HG03571 (cell line): ENCODE data around the gene SNRNP35.
"Not testable (repeated sequence)": the region's sequence is repeated elsewhere in the genome, so short reads cannot be mapped to it uniquely, and the experiment has no call there.

ENCODE experiments used
- ATAC-seq: cut with Tn5 transposase; IDR thresholded peaks from one replicate; pipeline ENCODE4 v1.9.1; 2021; ENCODE audit not compliant: unreplicated experiment

SNRNP35 gene

DNA sequence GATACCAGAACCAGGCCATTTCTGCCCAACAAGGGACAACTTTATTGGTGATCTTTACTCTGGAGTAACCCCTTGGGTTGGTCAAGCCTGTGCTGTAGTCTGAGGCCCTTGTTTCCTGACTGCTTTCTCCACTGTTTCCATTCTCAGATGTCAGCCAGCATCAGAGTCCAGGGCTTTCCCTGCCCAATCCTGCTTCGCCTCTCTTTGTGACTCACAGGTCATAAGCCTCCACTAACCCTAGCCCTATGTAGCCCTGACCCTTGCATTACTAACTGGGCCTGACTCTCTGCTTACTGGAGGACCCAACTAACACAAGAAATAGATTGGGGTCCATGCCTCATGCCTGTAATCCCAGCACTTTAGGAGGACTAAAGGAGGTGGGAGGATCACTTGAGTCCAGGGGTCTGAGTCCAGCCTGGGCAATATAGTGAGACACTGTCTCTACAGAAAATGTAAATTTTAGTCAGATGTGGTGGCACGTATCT, 8.6 kb upstream of the SNRNP35 start:
- ATAC-seq, result no peak

GRCh38 chr12:123449856-123450255, 8.1 kb upstream of the SNRNP35 start:
- no peak for ATAC-seq

- ATAC-seq, result no peak
Measured at GRCh38 chr12:123450636-123451035, 7.3 kb upstream of the SNRNP35 start.

DNA sequence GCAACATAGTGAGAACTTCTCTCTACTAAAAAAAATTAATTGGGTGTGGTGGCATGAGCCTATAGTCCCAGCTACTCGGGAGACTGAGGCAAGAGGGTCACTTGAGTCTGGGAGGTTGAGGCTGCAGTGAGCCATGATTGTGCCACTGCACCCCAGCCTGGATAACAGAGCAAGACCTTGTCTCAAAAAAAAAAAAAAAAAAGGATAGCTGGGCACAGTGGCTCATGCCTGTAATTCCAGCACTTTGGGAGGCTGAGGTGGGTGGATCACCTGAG, 5.7 kb upstream of the SNRNP35 start:
- ATAC-seq, result not testable (repeated sequence)

GRCh38 chr12:123453165-123453564, 4.8 kb upstream of the SNRNP35 start:
- no peak for ATAC-seq

- ATAC-seq, result not testable (repeated sequence)
Measured at GRCh38 chr12:123463174-123463573, 5.2 kb downstream of the SNRNP35 start.

- ATAC-seq, result no peak
Measured at GRCh38 chr12:123465084-123465483, 7.1 kb downstream of the SNRNP35 start.

GRCh38 chr12:123468786-123469185, 10.8 kb downstream of the SNRNP35 start:
- ATAC-seq, result peak; percentile 91

- ATAC-seq, result no peak
Measured at GRCh38 chr12:123469978-123470377, 12.0 kb downstream of the SNRNP35 start.

DNA sequence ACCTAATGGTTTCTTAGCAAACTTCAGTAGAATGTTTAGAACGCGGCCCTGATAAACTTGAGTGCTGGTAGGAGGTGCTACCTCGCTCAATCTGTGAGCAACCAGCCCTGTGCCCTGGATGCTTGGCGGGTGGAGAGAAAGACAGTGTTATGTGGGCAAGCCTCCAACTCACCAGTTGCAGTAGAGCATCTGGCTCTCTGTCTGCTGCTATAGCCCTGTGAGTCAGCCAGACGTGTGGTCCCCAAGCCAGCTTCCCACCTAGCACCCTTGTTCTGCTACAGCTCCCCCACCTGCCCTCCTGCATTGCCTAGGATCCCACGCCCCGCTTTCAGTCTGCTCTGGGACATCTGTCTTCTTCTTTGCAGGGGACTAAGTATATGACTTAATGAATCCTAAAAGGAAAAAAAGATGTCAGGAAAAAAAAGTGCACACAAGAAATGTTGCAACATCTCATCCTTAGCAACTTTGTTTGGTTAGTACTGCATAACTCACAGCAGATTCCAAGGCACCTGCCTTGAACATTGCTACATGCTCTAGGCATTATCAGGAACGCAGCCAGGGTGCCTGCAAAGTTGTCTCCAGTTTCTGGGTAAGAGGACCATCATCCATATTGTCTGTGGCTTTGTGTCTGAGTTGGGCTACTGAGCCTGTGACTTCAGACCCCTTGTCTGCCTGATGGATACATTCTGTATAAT, 13.6 kb downstream of the SNRNP35 start:
- ATAC-seq, result no peak

DNA sequence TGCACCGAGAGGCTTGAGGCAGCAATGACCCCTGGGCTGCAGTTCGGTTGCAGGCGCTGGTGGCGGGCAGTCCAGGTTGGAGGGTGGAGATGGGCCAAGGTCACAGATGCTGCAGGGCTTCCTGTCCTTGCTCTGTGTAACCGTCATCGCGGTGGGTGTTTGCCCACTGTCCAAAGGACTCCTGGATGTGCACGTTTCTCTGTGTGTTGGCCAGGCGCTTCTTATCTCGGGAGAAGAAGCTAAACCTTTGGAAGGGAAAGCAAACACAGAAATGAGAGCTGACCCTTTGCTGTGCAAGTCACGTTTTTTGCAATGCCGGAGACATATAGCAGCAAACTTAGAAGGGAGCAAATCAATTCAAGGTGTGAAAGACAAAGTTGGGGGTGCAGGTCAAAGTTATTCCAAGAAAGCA, 14.5 kb downstream of the SNRNP35 start:
- no peak for ATAC-seq

GRCh38 chr12:123474485-123475245, 16.7 kb downstream of the SNRNP35 start:
- ATAC-seq, result no peak

DNA sequence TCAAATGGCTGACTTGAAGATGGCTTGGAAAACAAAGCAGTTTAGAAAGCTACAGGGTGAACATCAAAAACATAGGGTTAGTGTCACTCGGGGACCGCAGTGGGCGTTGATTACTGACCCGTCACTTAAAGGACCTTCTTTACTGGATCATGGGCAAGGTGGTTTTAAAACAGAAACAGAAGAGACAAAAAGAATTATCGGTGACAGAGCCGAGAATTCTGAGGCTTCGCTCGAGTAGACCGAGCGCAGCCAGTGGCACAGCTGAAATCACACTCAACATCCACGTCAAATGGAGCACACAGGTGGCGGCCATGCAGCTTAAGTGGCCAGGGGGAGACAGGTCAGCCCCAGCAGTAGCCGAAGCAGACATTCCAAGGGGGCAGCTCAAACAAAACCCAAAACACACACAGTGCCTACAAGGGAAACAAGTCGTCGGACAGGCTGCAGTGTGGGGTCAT, 17.3 kb downstream of the SNRNP35 start:
- no peak for ATAC-seq

DNA sequence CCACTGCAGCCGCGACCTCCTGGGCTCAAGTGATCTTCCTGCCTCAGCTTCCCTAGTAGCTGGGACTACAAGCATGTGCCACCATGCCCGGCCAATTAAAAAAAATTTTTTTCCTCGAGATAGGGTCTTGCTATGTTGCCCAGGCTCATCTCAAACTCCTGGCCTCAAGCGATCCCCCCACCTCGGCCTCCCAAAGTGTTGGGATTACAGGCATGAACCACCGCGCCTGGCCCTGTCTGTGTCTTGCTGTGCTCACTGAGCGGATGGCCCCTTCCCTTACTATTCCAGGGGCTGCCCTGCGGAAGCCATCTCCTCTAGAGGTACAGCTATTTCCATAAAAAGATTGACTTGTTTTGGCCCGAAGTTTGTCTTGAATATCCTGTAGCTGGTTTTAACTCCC, 20.1 kb downstream of the SNRNP35 start:
- no peak for ATAC-seq

GRCh38 chr12:123478762-123479161, 20.8 kb downstream of the SNRNP35 start:
- ATAC-seq, result no peak

DNA sequence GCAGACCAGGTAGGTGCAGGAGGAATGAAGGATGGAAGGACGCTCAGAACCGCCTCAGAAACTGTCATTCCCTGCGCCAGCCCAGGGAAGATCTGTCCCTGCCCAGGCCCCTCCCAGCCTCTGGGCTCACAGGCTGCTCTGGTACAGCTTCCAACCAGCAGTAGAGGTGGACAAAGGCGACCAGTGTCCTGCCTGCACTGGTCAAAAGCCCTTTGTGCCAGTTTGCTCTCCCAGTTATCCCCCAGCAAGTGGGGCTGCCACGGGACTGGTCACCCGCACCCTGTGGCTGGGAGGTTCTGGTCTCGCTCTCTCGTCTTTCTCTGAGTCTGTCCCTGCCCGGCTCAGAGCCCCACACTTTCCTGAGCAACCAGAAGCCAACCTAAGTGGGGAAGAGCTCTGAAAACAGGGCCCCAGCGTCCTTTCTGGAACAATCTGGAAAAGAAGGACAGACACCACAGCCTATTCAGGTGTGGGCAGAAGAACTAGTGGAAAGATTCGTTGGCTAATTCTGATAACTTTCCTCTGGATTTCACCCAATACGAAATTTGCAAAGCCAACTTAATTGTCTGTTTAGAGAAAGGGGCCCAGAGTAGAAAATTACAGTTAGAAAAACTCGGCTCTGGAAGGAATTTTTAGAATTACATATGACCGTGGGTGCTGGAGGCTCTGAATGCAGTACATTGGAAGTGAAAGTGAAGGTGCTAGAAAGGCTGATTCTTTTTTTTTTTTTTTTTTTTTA, 21.7 kb downstream of the SNRNP35 start:
- ATAC-seq, result no peak

DNA sequence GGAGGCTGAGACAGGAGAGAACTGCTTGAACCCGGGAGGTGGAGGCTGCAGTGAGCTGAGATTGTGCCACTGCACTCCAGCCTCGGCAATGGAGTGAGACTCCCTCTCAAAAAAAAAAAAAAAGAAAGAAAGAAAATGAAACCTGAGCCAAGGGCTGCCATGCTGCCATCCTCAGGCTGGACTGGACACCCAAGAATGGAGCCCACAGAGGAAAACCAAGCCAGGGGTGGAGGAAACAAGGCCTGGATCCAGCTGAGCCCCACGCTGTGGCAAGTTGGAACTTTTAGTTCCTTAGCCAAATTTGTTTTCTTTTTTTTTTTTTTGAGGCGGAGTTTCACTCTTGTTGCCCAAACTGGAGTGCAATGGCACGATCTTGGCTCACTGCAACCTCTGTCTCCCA, 23.3 kb downstream of the SNRNP35 start:
- not testable (repeated sequence) for ATAC-seq

DNA sequence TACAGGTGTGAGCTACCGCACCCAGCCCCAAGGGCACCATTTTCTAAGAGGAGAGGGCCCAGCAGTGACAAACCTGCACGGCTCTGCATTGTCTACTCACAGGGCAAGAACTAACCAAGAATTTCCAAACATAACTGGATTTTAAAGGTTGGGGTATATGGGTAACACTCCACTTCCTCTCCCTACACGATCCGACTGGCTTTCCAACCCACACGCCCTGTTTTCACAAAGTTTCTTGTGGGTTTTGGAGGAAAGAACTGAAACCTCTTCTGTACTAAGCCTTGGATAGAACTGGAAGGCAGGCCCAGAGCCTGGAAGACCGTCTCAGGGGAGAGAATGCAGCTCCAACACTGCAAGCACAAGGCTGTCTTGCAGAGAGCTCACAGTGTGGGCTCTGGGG, 24.9 kb downstream of the SNRNP35 start:
- ATAC-seq, result no peak

DNA sequence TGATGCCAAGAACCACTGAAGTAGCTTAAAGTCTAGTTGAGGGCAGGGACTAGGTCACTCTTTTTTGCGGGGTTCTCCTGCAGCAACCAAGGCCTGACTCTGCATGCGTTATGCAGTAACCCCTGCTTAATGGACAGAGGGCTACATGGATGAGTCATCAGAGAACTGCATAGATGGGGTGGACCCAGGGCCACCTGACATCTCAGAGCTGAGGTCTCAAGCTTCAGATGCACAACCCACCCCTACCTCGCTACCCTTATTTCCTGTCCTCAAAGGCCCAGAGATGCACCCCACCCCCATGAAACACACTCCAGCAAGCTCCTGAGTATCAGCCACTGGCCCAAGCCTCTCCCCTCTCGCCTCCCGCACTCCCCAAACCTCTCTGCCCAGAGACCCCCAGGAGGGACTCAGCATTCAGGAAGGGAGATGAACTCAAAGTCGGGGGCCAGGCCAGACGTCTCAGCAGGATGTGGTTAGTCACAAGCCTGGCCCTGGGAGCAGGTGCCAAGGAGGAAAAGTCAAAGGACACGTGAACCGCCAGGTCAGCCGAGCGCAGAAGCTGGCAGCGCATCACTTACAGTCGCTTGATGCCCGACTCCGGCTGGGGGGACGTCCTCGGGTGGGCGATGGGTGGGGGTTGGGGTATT, 25.8 kb downstream of the SNRNP35 start:
- no peak for ATAC-seq

DNA sequence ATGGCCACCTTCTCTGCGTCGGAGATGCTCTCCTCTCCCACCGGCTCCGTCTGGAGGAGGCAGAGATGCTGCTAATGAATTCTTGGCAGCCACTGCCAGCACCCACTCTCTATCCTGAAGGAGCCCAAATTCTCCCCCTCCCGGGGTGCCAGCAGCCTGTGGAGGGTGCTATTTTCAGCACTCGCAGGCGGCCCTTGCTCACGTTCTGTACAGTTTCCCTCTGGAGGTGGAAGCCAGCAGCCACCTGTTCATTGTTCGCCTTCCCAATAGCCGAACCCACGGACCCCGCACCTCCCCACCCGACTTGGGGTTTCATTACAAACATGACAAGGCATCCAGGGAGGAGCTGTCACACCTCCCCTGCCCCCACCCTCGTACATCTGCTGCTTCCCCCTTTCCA, 27.8 kb downstream of the SNRNP35 start:
- no peak for ATAC-seq

- no peak for ATAC-seq
Measured at GRCh38 chr12:123487428-123487827, 29.5 kb downstream of the SNRNP35 start.
